ENCODE data around the gene GTF2F1. TPM values are rescaled to one million over a fixed set of nuclear protein-coding genes. Genes with fewer than 3 reads are reported as not detected.
"Not testable (repeated sequence)": the region's sequence is repeated elsewhere in the genome, so short reads cannot be mapped to it uniquely, and the experiment has no call there.

Gene GTF2F1
- total RNA-seq, 2 donors from 2014 or later = 23.7 to 33.0 TPM

DNA sequence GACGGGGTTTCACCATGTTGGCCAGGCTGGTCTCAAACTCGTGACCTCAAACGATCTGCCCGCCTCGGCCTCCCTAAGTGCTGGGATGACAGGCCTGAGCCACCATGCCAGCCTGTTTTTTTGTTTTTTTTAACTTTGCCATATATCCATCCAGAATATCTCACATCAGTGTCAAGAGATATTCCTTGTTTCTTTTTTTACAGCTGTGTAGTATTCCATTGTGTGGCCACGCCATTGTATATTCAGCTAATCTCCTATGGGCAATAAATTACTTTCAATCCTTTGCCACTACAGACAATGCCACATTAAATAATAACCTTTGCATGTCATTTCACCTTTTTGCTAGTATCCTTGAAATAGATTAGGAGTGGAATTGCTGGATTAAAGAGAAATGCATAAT, 16.4 kb upstream of the GTF2F1 start:
- Histone ChIP-seq H3K9me3 (no peaks in the 10 kb centered on the region), H3K36me3 (peaks cover 11% of the 10 kb centered on the region)
- TF ChIP-seq, protein P1, sequence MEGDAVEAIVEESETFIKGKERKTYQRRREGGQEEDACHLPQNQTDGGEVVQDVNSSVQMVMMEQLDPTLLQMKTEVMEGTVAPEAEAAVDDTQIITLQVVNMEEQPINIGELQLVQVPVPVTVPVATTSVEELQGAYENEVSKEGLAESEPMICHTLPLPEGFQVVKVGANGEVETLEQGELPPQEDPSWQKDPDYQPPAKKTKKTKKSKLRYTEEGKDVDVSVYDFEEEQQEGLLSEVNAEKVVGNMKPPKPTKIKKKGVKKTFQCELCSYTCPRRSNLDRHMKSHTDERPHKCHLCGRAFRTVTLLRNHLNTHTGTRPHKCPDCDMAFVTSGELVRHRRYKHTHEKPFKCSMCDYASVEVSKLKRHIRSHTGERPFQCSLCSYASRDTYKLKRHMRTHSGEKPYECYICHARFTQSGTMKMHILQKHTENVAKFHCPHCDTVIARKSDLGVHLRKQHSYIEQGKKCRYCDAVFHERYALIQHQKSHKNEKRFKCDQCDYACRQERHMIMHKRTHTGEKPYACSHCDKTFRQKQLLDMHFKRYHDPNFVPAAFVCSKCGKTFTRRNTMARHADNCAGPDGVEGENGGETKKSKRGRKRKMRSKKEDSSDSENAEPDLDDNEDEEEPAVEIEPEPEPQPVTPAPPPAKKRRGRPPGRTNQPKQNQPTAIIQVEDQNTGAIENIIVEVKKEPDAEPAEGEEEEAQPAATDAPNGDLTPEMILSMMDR (IDR thresholded peaks at IDR 0.05) = no peak

DNA sequence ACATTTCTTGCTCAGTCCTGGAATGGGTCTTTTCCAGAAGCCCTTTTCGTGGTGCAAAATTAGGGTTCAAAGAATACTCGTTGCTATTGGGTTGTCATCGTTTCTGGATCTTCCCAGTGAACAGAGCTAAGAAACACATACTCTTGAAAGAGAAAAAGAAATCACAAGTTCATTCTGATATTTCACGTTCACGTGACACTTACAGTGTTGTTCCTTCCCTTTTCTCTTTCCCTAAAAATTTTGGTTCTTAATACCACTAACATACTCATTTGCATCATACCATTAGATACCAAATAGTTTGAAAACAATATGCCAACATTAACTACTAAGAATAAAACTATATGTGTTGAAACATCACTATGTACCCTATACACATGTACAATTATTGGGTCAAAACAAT, 13.4 kb upstream of the GTF2F1 start:
- TF ChIP-seq, protein P1 (IDR thresholded peaks at IDR 0.05) = no peak
- Histone ChIP-seq H3K27ac (no peak overlapping the region), H3K27me3 (no peaks in the 10 kb centered on the region), H3K4me1 (no peaks in the 10 kb centered on the region), H3K36me3 (no peaks in the 10 kb centered on the region), H3K9me3 (no peaks in the 10 kb centered on the region), H3K4me3 (no peak overlapping the region)
- no peak for DNase-seq (ENCODE audit: low spot score)

More for the DNA sequence above, 16.4 kb upstream of the GTF2F1 start:
- DNase-seq (ENCODE audit: low spot score) = no peak
- H3K4me1 ChIP-seq = no peaks in the 10 kb centered on the region
- no peak overlapping the region for H3K27ac ChIP-seq
- no peak overlapping the region for H3K4me3 ChIP-seq
- no peaks in the 10 kb centered on the region for H3K27me3 ChIP-seq

DNA sequence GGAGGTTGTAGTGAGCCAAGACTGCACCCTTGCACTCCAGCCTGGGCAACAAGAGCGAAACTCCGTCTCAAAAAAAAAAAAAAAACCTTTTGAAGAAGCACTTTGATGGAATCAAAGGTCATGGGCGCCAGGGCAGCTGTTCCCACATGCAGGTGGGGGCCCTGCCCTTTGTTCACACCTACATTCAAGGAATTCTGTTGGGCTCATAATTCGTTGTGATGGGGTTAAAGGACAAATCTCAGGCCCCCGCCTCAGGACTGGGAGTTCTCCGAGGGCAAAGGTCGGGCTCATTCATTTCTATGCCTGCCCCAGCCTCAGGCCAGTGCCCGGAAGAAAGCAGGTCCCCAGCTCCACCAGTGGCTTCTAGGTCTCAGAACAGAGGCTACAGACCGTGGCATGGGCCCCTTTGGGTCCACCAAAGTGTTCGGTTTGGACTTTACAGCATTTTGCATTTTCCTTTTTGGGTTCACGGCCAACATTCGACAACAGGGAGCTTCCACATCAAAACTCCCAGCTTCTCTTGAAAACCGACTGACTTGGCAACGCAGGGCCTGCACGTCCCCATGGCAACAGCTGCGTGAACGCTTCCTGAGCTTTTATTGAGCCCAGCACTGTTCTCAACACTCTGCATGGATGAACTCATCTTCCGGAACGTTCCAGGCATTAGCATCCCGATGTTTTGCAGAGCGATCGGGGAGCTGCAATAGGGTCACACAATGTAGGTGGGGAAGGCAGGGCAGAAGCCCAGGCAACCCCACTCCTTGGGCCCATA, 10.1 kb upstream of the GTF2F1 start:
- Histone ChIP-seq H3K4me1 (no peaks in the 10 kb centered on the region), H3K4me3 (no peak overlapping the region), H3K27ac (no peak overlapping the region), H3K36me3 (no peaks in the 10 kb centered on the region), H3K27me3 (no peaks in the 10 kb centered on the region), H3K9me3 (no peaks in the 10 kb centered on the region)
- no peak for DNase-seq (ENCODE audit: low spot score)
- TF ChIP-seq, protein P1 (IDR thresholded peaks at IDR 0.05) = no peak

DNA sequence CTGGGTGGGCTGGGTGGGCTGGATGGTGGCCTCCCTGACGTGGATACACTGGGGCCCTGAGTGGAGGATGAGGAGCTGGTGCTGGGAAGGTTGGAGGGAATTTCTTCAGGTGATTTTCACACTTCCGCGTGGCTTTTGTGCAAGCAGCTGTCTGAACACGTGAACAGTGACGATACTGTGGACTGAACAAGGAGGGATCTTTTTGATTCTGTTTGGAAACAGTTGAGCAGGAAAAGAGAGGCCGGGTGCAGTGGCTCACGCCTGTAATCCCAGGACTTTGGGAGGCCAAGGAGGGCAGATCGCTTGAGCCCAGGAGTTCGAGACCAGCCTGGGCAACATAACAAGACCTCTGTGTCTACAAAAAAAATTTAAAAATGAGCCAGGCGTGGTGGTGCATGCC, 9.1 kb upstream of the GTF2F1 start:
- H3K27ac ChIP-seq = no peak overlapping the region
- TF ChIP-seq, protein P1 (IDR thresholded peaks at IDR 0.05) = no peak
- no peaks in the 10 kb centered on the region for H3K4me1 ChIP-seq

DNA sequence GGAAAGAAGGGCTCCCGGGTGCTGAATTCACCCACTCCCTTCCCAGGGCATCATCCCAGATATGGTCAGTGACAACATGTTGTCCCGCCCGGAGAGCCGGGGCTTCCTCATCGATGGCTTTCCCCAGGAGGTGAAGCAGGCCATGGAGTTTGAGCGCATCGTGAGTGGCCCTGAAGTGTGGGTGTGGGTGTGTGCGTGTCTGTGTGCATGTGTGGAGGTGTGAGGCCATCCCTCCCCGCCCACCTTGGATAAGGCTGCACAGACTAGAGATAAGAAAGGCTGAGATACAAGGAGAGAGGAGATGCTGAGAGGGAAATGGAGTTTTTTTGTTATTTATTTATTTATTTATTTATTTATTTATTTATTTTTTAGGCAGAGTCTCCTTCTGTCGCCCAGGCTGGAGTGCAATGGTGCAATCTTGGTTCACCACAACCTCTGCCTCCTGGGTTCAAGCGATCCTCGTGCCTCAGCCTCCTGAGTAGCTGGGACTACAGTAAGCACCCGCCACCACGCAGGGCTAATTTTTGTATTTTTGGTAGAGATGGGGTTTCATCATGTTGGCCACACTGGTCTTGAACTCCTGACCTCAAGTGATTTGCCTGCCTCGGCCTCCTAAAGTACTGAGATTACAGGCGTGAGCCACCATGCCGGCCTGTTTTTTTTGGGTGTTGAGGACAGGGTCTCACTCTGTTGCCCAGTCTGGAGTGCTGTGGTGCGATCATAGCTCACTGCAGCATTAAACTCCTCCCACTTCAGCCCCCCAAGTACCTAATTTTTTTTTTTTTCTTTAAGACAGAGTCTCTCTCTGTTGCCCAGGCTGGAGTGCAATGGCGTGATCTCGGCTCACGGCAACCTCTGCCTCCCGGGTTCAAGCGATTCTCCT, 7.3 kb upstream of the GTF2F1 start:
- DNase-seq (ENCODE audit: low spot score) = not testable (repeated sequence)

More for the DNA sequence above, 9.1 kb upstream of the GTF2F1 start:
- H3K36me3 ChIP-seq = no peaks in the 10 kb centered on the region
- no peak for DNase-seq (ENCODE audit: low spot score)
- no peaks in the 10 kb centered on the region for H3K9me3 ChIP-seq
- no peaks in the 10 kb centered on the region for H3K27me3 ChIP-seq
- no peak overlapping the region for H3K4me3 ChIP-seq

GRCh38 chr19:6396305-6396704, 3.3 kb upstream of the GTF2F1 start:
- peaks cover 0 to 20% of the 10 kb centered on the region in 2 donors for H3K4me1 ChIP-seq
- no peak overlapping the region for H3K27ac ChIP-seq
- no peak for DNase-seq (ENCODE audit: low spot score)
- no peaks in the 10 kb centered on the region for H3K27me3 ChIP-seq
- TF ChIP-seq, protein P1 (IDR thresholded peaks at IDR 0.05) = no peak
- H3K36me3 ChIP-seq = peaks cover 3% of the 10 kb centered on the region
- H3K9me3 ChIP-seq = no peaks in the 10 kb centered on the region
- H3K4me3 ChIP-seq = no peak overlapping the region

More for the DNA sequence above, 7.3 kb upstream of the GTF2F1 start:
- not testable (repeated sequence) for H3K4me1 ChIP-seq, H3K27me3 ChIP-seq, H3K9me3 ChIP-seq, H3K36me3 ChIP-seq, H3K4me3 ChIP-seq, H3K27ac ChIP-seq
